GM12891 (cell line): ENCODE measurements around the gene CDH13.

Source experiments
- PAX5 ChIP-seq: IDR thresholded peaks from 2 replicates; pipeline ENCODE4 v1.6.1; 2011; ENCODE audit warnings: low read length, moderate library complexity, mild to moderate bottlenecking; ENCODE audit not compliant: insufficient read depth, severe bottlenecking
- POLR2A ChIP-seq: IDR thresholded peaks from 2 replicates; pipeline ENCODE4 v1.6.1; 2011; ENCODE audit warnings: low read depth, low read length, control low read depth
- POLR2AphosphoS5 ChIP-seq: IDR thresholded peaks from 2 replicates; pipeline ENCODE4 v1.6.1; 2011; ENCODE audit warnings: low read depth, low read length, control low read depth
- SPI1 ChIP-seq: IDR thresholded peaks from 2 replicates; pipeline ENCODE4 v1.6.1; 2011; ENCODE audit warnings: low read depth, low read length, control low read depth
- TAF1 ChIP-seq: IDR thresholded peaks from 2 replicates; pipeline ENCODE4 v1.6.1; 2011; ENCODE audit warnings: low read depth, low read length, control low read depth

DNA sequence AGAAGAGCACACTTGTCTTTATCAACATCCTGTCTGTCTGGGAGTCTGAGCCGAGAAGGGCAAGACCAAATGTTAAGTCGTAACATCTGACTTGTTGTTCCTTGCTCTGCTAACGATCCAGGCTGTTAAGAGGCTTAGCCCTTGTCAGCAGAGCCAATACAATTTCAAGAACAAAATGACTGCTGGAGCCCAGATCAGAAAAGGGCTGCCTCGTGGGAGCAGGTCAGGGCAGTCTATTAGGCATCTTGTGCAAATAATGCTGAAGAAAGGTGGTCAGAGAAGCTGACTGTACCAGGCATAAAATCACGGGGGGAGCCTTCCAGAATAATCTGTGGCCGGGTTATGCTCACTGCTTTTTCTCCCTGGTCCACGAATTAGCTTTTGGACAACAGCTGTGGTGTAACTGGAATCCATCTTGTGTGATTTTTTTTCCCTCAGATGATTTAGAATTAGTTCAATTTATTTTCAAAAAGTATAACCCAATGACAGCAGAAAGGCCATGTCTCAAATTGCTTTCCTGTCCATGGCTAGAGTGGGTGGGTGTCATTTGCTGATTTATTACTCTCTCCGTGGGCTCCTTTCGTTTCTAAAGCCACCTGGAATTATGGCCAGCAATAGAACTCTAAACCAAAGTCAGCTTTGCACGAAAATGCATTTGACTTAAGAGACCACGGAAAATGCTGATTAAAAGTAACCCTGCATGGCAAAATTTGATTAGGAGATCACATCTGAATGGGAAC is 959.9 kb downstream of the CDH13 start:
- TF ChIP-seq POLR2A: no peak
- no peak for TF ChIP-seq POLR2AphosphoS5
- no peak for TF ChIP-seq TAF1
- no peak for TF ChIP-seq PAX5
- no peak for TF ChIP-seq SPI1
